GM10248 (cell line): Measurements from ENCODE around the gene TMEM62.
"Not testable (repeated sequence)": the region's sequence is repeated elsewhere in the genome, so short reads cannot be mapped to it uniquely, and the experiment has no call there.

ENCODE experiments used
- CTCF ChIA-PET: fragments of 300-600 bp; sonication (Branson Sonifier 250); formaldehyde crosslinking; extraction: SDS; loops from one replicate; lab custom pipeline; 2021; ENCODE audit warnings: antibody characterized with exemption; lab: Yijun Ruan, JAX
- POLR2A ChIA-PET: fragments of 350-650 bp; sonication (Branson Sonifier 250); formaldehyde crosslinking; extraction: SDS; loops from one replicate; lab custom pipeline; 2020; ENCODE audit warnings: antibody characterized with exemption; lab: Yijun Ruan, JAX
- DNase-seq: peaks from one replicate; pipeline ENCODE4 v3.0.0; 2012; ENCODE audit errors: extremely low spot score
- TF ChIP-seq, protein P1 (sequence below): IDR thresholded peaks from 2 replicates; pipeline ENCODE4 v1.5.1; 2012; ENCODE audit warnings: mild to moderate bottlenecking, low read depth; ENCODE audit errors: extremely low read depth, missing control alignments, control extremely low read depth

TMEM62 gene

DNA sequence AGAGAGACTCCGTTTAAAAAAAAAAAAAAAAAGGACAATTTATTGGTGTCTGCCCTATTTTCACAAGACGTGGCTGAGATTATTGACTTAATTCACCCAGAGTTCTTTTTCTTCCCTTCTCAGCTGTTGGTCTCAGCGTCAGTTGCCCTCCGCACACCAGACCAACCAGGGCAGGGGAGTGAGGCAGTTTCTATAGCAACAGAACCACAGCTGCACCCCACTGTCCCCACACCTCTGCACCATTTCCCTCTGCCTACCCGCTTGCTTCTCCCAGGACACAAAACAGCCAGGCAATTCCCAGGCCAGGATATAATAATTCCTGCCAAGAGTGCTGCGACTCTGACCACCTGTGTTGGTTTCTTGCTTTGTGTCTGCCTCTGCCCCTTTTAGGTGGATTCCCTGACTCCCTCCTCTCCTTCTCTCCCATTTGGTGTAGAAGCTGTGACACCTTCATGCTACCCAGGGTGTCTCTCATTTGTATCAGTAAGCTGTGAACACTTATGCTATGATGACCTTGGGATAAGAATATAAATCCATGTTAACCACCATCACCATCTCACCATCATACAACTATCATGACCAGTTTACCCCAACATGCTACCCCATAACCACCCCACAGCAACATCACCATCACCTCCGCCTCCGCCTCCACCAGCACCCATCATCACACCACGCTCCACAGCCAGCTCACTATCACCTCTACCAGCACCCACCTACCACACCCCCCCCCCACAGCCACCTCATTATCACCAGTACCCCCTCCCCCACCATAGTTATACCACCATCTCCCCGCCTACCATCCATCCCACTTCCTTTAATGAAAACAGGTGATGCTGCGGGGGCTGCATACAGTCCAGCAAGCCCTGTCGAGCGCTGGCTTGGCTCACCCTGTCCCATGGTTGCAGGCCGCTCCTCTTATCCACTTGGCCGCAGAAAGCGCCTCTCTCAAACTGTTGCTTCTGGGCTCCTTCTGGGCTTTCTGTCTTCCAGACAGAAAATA, 86.8 kb downstream of the TMEM62 start:
- no peak for DNase-seq
- ChIA-PET CTCF (interaction anchor here (1.2 to 2.1 kb wide), 2 partner anchors 48 to 65 kb away, joined by 3 to 13 read pairs; no protein-coding TSS in a partner anchor), POLR2A (no interaction called here)
- TF ChIP-seq, protein P1, sequence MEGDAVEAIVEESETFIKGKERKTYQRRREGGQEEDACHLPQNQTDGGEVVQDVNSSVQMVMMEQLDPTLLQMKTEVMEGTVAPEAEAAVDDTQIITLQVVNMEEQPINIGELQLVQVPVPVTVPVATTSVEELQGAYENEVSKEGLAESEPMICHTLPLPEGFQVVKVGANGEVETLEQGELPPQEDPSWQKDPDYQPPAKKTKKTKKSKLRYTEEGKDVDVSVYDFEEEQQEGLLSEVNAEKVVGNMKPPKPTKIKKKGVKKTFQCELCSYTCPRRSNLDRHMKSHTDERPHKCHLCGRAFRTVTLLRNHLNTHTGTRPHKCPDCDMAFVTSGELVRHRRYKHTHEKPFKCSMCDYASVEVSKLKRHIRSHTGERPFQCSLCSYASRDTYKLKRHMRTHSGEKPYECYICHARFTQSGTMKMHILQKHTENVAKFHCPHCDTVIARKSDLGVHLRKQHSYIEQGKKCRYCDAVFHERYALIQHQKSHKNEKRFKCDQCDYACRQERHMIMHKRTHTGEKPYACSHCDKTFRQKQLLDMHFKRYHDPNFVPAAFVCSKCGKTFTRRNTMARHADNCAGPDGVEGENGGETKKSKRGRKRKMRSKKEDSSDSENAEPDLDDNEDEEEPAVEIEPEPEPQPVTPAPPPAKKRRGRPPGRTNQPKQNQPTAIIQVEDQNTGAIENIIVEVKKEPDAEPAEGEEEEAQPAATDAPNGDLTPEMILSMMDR, result no peak

DNA sequence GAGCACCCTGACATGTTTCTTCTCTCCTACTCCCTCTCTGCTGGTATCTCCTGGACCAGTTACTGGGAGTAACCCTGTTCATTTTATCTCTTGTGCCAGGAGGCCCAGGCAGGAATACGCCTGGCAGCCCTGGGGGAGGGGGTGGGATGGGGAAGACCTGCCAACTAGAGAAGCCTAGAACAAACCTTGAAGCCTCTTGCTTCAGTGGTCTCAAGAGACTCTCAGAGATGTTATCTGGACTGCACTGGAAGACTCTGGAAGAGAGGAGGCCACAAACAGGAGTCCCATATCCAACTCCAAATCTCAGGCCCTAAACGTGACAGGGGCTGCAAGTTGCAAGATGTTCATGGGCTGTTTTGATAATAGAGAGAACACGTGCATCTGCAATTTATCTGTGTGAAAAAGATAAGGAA, 87.6 kb downstream of the TMEM62 start, which contains the start of gene EPB42:
Gene EPB42, minus strand, starts transcription at position 28 of the 413 bp plus-strand sequence. CDS start 193 bp downstream, outside the sequence.
- TF ChIP-seq, protein P1, result no peak
- POLR2A ChIA-PET, result no interaction called here
- no peak for DNase-seq
- CTCF ChIA-PET, result interaction anchor here (0.8 to 10.9 kb wide), 5 partner anchors 12 to 64 kb away, joined by 3 to 250 read pairs (median 13); partner anchors contain the start of gene TGM5

- TF ChIP-seq, protein P1, result no peak
- ChIA-PET CTCF (interaction anchor here (0.8 to 10.9 kb wide), 5 partner anchors 11 to 65 kb away, joined by 3 to 250 read pairs (median 3); partner anchors contain the start of gene TGM5), POLR2A (no interaction called here)
- no peak for DNase-seq
Observed at GRCh38 chr15:43221422-43221821, 88.0 kb downstream of the TMEM62 start.

- POLR2A ChIA-PET, result interaction anchor here (1.3 kb wide), 1 partner anchor 43 kb away, joined by 4 read pairs; no protein-coding TSS in a partner anchor
- DNase-seq, result peak; percentile 79
- TF ChIP-seq, protein P1, result peak; percentile 72
- CTCF ChIA-PET, result interaction anchor here (0.6 to 10.9 kb wide), 44 partner anchors 8 to 602 kb away, joined by 3 to 326 read pairs (median 5); partner anchors contain the start of gene TGM5
Observed at GRCh38 chr15:43225201-43225949, 92.0 kb downstream of the TMEM62 start.

DNA sequence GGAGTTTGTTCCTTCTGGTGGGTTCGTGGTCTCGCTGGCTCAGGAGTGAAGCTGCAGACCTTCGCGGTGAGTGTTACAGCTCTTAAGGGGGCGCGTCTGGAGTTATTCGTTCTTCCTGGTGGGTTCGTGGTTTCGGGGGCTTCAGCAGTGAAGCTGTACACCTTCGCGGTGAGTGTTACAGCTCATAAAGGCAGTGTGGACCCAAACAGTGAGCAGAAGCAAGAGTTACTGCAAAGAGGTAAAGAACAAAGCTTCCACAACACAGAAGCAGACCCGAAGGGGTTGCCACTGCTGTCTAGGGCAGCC, 92.5 kb downstream of the TMEM62 start:
- DNase-seq, result not testable (repeated sequence)
- CTCF ChIA-PET, result interaction anchor here (0.7 to 10.9 kb wide), 40 partner anchors 8 to 602 kb away, joined by 3 to 326 read pairs (median 5); partner anchors contain the start of gene TGM5
- POLR2A ChIA-PET, result interaction anchor here (1.3 kb wide), 1 partner anchor 43 kb away, joined by 4 read pairs; no protein-coding TSS in a partner anchor

- TF ChIP-seq, protein P1, result no peak
- no peak for DNase-seq
- ChIA-PET POLR2A (interaction anchor here (1.3 kb wide), 1 partner anchor 42 kb away, joined by 4 read pairs; no protein-coding TSS in a partner anchor), CTCF (interaction anchor here (1.0 to 10.9 kb wide), 23 partner anchors 10 to 546 kb away, joined by 3 to 326 read pairs (median 8); partner anchors contain the start of gene TGM5)
Observed at GRCh38 chr15:43226436-43227305, 93.3 kb downstream of the TMEM62 start.
